ENCODE data around the gene CMA1. TPM values are rescaled to one million over a fixed set of nuclear protein-coding genes. Genes with fewer than 3 reads are reported as not detected.
"Not testable (repeated sequence)": the region's sequence is repeated elsewhere in the genome, so short reads cannot be mapped to it uniquely, and the experiment has no call there.

Gene CMA1
- total and polyA plus RNA-seq, 2 experiments from 2014 or later, result not detected

- H4K20me1 ChIP-seq (ENCODE audit: insufficient read depth), result no peaks in the 10 kb centered on the region; the same call in 1 of the 2 replicates
- H3K36me3 ChIP-seq (ENCODE audit: low read depth), result no peaks in the 10 kb centered on the region
- no peak overlapping the region for H3K9ac ChIP-seq
- no peak overlapping the region for H3K27ac ChIP-seq
- no peaks in the 10 kb centered on the region for H3K4me1 ChIP-seq (ENCODE audit: insufficient read depth)
- no peaks in the 10 kb centered on the region for H3F3A ChIP-seq (ENCODE audit: insufficient read depth)
- H3K79me2 ChIP-seq (ENCODE audit: insufficient read depth), result no peaks in the 10 kb centered on the region
- 0 to 4% methylated on average over 1 of the region's 1 CpG for WGBS, 2 experiments (ENCODE audit: low coverage in 1 of 2, low lambda C conversion rate in 2 of 2, missing lambda C conversion rate in 2 of 2)
- H3K9me3 ChIP-seq (ENCODE audit: low read depth), result no peaks in the 10 kb centered on the region
- H3K4me2 ChIP-seq (ENCODE audit: unreplicated experiment), result no peak overlapping the region
- DNase-seq, result no peak
- H2AFZ ChIP-seq, result no peak overlapping the region
- TF ChIP-seq EZH2phosphoT487 (IDR thresholded peaks at IDR 0.05; ENCODE audit: insufficient read depth, low read depth) (no peak), EZH2 (IDR thresholded peaks at IDR 0.05; ENCODE audit: insufficient read depth, poor library complexity, severe bottlenecking) (no peak)
- H3K4me3 ChIP-seq, result no peak overlapping the region
- H3K27me3 ChIP-seq (replicated peaks; ENCODE audit: insufficient read depth), result no peaks in the 10 kb centered on the region
- in situ Hi-C loops (cut with MboI), result no loop called here
- no peaks in the 10 kb centered on the region for H3K9me2 ChIP-seq (ENCODE audit: insufficient read depth)
Measured at GRCh38 chr14:24535737-24536136, 27.7 kb upstream of the CMA1 start.

- 20 to 26% methylated on average over 3 of the region's 3 CpGs for WGBS, 2 experiments (ENCODE audit: low coverage in 1 of 2, low lambda C conversion rate in 2 of 2, missing lambda C conversion rate in 2 of 2)
- Histone ChIP-seq H3F3A (ENCODE audit: insufficient read depth) (no peaks in the 10 kb centered on the region), H3K9ac (no peak overlapping the region), H3K9me3 (ENCODE audit: low read depth) (no peaks in the 10 kb centered on the region), H3K9me2 (ENCODE audit: insufficient read depth) (no peaks in the 10 kb centered on the region), H3K27ac (no peak overlapping the region), H3K27me3 (replicated peaks; ENCODE audit: insufficient read depth) (no peaks in the 10 kb centered on the region), H3K79me2 (ENCODE audit: insufficient read depth) (no peaks in the 10 kb centered on the region), H2AFZ (no peak overlapping the region), H3K4me1 (ENCODE audit: insufficient read depth) (no peaks in the 10 kb centered on the region), H3K4me2 (ENCODE audit: unreplicated experiment) (no peak overlapping the region), H3K36me3 (ENCODE audit: low read depth) (no peaks in the 10 kb centered on the region), H3K4me3 (no peak overlapping the region), H4K20me1 (ENCODE audit: insufficient read depth) (no peaks in the 10 kb centered on the region; the same call in 1 of the 2 replicates)
- in situ Hi-C loops (cut with MboI), result no loop called here
- TF ChIP-seq EZH2 (IDR thresholded peaks at IDR 0.05; ENCODE audit: insufficient read depth, poor library complexity, severe bottlenecking) (no peak), EZH2phosphoT487 (IDR thresholded peaks at IDR 0.05; ENCODE audit: insufficient read depth, low read depth) (no peak)
- no peak for DNase-seq
Measured at GRCh38 chr14:24534286-24534685, 26.2 kb upstream of the CMA1 start.

- H3F3A ChIP-seq (ENCODE audit: insufficient read depth); H3K36me3 ChIP-seq (ENCODE audit: low read depth); H3K27ac ChIP-seq; H3K9ac ChIP-seq; H3K4me1 ChIP-seq (ENCODE audit: insufficient read depth); DNase-seq; H3K9me3 ChIP-seq (ENCODE audit: low read depth); H3K79me2 ChIP-seq (ENCODE audit: insufficient read depth); H4K20me1 ChIP-seq (ENCODE audit: insufficient read depth); in situ Hi-C loops (cut with MboI); H3K4me2 ChIP-seq (ENCODE audit: unreplicated experiment); H3K27me3 ChIP-seq (replicated peaks; ENCODE audit: insufficient read depth); H3K9me2 ChIP-seq (ENCODE audit: insufficient read depth); H2AFZ ChIP-seq; H3K4me3 ChIP-seq: not testable (repeated sequence)
- 35 to 40% methylated on average over 12 to 15 of the region's 15 CpGs for WGBS, 2 experiments (ENCODE audit: low coverage in 1 of 2, low lambda C conversion rate in 2 of 2, missing lambda C conversion rate in 2 of 2)
Measured at GRCh38 chr14:24525877-24526620, 18.0 kb upstream of the CMA1 start.

- in situ Hi-C loops (cut with MboI), result no loop called here
- Histone ChIP-seq H3K4me2 (ENCODE audit: unreplicated experiment) (no peak overlapping the region), H3K79me2 (ENCODE audit: insufficient read depth) (no peaks in the 10 kb centered on the region), H4K20me1 (ENCODE audit: insufficient read depth) (no peaks in the 10 kb centered on the region), H3K36me3 (ENCODE audit: low read depth) (no peaks in the 10 kb centered on the region), H3K4me3 (no peak overlapping the region), H3K27ac (no peak overlapping the region), H2AFZ (no peak overlapping the region), H3K4me1 (ENCODE audit: insufficient read depth) (no peaks in the 10 kb centered on the region), H3F3A (ENCODE audit: insufficient read depth) (no peaks in the 10 kb centered on the region), H3K27me3 (replicated peaks; ENCODE audit: insufficient read depth) (no peaks in the 10 kb centered on the region), H3K9ac (no peak overlapping the region), H3K9me2 (ENCODE audit: insufficient read depth) (no peaks in the 10 kb centered on the region), H3K9me3 (ENCODE audit: low read depth) (no peaks in the 10 kb centered on the region)
- TF ChIP-seq EZH2 (IDR thresholded peaks at IDR 0.05; ENCODE audit: insufficient read depth, poor library complexity, severe bottlenecking) (no peak), EZH2phosphoT487 (IDR thresholded peaks at IDR 0.05; ENCODE audit: insufficient read depth, low read depth) (no peak)
- WGBS, 2 experiments (ENCODE audit: low coverage in 1 of 2, low lambda C conversion rate in 2 of 2, missing lambda C conversion rate in 2 of 2), result 5 to 11% methylated on average over 2 of the region's 2 CpGs
- no peak for DNase-seq
Measured at GRCh38 chr14:24518851-24519250, 10.8 kb upstream of the CMA1 start.

- in situ Hi-C loops (cut with MboI), result no loop called here
- H3K9me3 ChIP-seq (ENCODE audit: low read depth), result no peaks in the 10 kb centered on the region
- no peak overlapping the region for H2AFZ ChIP-seq
- no peak overlapping the region for H3K4me3 ChIP-seq
- TF ChIP-seq EZH2phosphoT487 (IDR thresholded peaks at IDR 0.05; ENCODE audit: insufficient read depth, low read depth), result no peak
- TF ChIP-seq EZH2 (IDR thresholded peaks at IDR 0.05; ENCODE audit: insufficient read depth, poor library complexity, severe bottlenecking), result no peak
- H3K9me2 ChIP-seq (ENCODE audit: insufficient read depth), result no peaks in the 10 kb centered on the region
- no peaks in the 10 kb centered on the region for H3K79me2 ChIP-seq (ENCODE audit: insufficient read depth)
- H4K20me1 ChIP-seq (ENCODE audit: insufficient read depth), result no peaks in the 10 kb centered on the region
- no peak overlapping the region for H3K27ac ChIP-seq
- H3K27me3 ChIP-seq (replicated peaks; ENCODE audit: insufficient read depth), result no peaks in the 10 kb centered on the region
- no peaks in the 10 kb centered on the region for H3F3A ChIP-seq (ENCODE audit: insufficient read depth)
- H3K9ac ChIP-seq, result no peak overlapping the region
- WGBS, 2 experiments (ENCODE audit: low coverage in 1 of 2, low lambda C conversion rate in 2 of 2, missing lambda C conversion rate in 2 of 2), result 11 to 24% methylated on average over 1 of the region's 1 CpG
- no peaks in the 10 kb centered on the region for H3K4me1 ChIP-seq (ENCODE audit: insufficient read depth)
- H3K4me2 ChIP-seq (ENCODE audit: unreplicated experiment), result no peak overlapping the region
- no peaks in the 10 kb centered on the region for H3K36me3 ChIP-seq (ENCODE audit: low read depth)
- DNase-seq, result no peak
Measured at GRCh38 chr14:24514209-24514608, 6.1 kb upstream of the CMA1 start.

Data from GM23248 (cell line).